Astrocyte (in vitro differentiated cells and primary cell): Measurements from ENCODE around the gene TXLNA. TPM values are rescaled to one million over a fixed set of nuclear protein-coding genes. Genes with fewer than 3 reads are reported as not detected.

ENCODE experiments used
- DNase-seq: peaks from one replicate; pipeline ENCODE4 v3.0.0-alpha.2; 2010; ENCODE audit warnings: low read depth
- FAIRE-seq: peaks from 2 replicates; lab custom pipeline; 2011; peaks lifted over from hg19 to GRCh38; lab: Jason Lieb, UNC
- H2AFZ ChIP-seq: 2 replicates; pipeline ENCODE4 v1.6.0; 2012; ENCODE audit warnings: low read depth, low read length, inconsistent platforms
- H3K27ac ChIP-seq: 2 replicates; pipeline ENCODE4 v1.5.1; 2011; ENCODE audit warnings: low read depth, low read length, inconsistent platforms
- H3K27me3 ChIP-seq: 2 replicates; pipeline ENCODE4 v1.6.0; 2011; ENCODE audit warnings: low read length, inconsistent platforms; ENCODE audit not compliant: insufficient read depth
- H3K36me3 ChIP-seq: 2 replicates; pipeline ENCODE4 v1.5.1; 2011; ENCODE audit warnings: low read length, inconsistent platforms; ENCODE audit not compliant: insufficient read depth
- H3K4me1 ChIP-seq: 2 replicates; pipeline ENCODE4 v1.5.1; 2011; ENCODE audit warnings: low read length, inconsistent platforms; ENCODE audit not compliant: insufficient read depth
- H3K4me2 ChIP-seq: 2 replicates; pipeline ENCODE4 v1.6.0; 2012; ENCODE audit warnings: low read length, inconsistent platforms
- H3K4me3 ChIP-seq: 2 replicates; pipeline ENCODE4 v1.5.1; 2011; ENCODE audit warnings: low read depth, mild to moderate bottlenecking, low read length, inconsistent platforms; ENCODE audit not compliant: insufficient read depth
- H3K79me2 ChIP-seq: 2 replicates; pipeline ENCODE4 v1.6.0; 2012; ENCODE audit warnings: mild to moderate bottlenecking, low read length, inconsistent platforms; ENCODE audit not compliant: insufficient read depth
- H3K9ac ChIP-seq: 2 replicates; pipeline ENCODE4 v1.6.0; 2012; ENCODE audit warnings: mild to moderate bottlenecking, low read length, inconsistent platforms
- H3K9me3 ChIP-seq: 2 replicates; pipeline ENCODE4 v1.5.1; 2012; ENCODE audit warnings: low read depth, mild to moderate bottlenecking, low read length, inconsistent platforms; ENCODE audit not compliant: insufficient read depth
- H4K20me1 ChIP-seq: 2 replicates; pipeline ENCODE4 v1.6.0; 2012; ENCODE audit warnings: low read length, inconsistent platforms; ENCODE audit not compliant: insufficient read depth
- H3K27ac Mint-ChIP-seq: one replicate; pipeline ENCODE4 v1.8.0; 2021; ENCODE audit warnings: mild to moderate bottlenecking, mixed read lengths; ENCODE audit not compliant: unreplicated experiment
- H3K27me3 Mint-ChIP-seq: one replicate; pipeline ENCODE4 v1.8.0; 2021; ENCODE audit warnings: low read depth, mixed read lengths; ENCODE audit not compliant: unreplicated experiment
- H3K36me3 Mint-ChIP-seq: one replicate; pipeline ENCODE4 v1.8.0; 2021; ENCODE audit warnings: low read depth, mixed read lengths; ENCODE audit not compliant: unreplicated experiment
- H3K4me1 Mint-ChIP-seq: one replicate; pipeline ENCODE4 v1.8.0; 2021; ENCODE audit warnings: low read depth, mixed read lengths; ENCODE audit not compliant: unreplicated experiment
- H3K4me3 Mint-ChIP-seq: one replicate; pipeline ENCODE4 v1.8.0; 2021; ENCODE audit warnings: mild to moderate bottlenecking, moderate library complexity, mixed read lengths; ENCODE audit not compliant: unreplicated experiment
- H3K9me3 Mint-ChIP-seq: one replicate; pipeline ENCODE4 v1.8.0; 2021; ENCODE audit warnings: mild to moderate bottlenecking, mixed read lengths; ENCODE audit not compliant: unreplicated experiment
- CTCF ChIP-seq: IDR thresholded peaks from 2 replicates; pipeline ENCODE4 v1.5.1; 2011; ENCODE audit warnings: low read depth, mild to moderate bottlenecking, inconsistent platforms, low read length, moderate library complexity; ENCODE audit not compliant: insufficient read depth
- EZH2 ChIP-seq: IDR thresholded peaks from 2 replicates; pipeline ENCODE4 v1.6.1; 2012; ENCODE audit warnings: mild to moderate bottlenecking, low read length, inconsistent platforms; ENCODE audit not compliant: insufficient read depth
- total RNA-seq: library from RNA; stranded (reverse); gene quantifications from 2 replicates; pipeline ENCODE4 v1.2.1, GENCODE V29; 2021

The TXLNA gene
- total RNA-seq, 1 donor from 2014 or later: 65.8 TPM

DNA sequence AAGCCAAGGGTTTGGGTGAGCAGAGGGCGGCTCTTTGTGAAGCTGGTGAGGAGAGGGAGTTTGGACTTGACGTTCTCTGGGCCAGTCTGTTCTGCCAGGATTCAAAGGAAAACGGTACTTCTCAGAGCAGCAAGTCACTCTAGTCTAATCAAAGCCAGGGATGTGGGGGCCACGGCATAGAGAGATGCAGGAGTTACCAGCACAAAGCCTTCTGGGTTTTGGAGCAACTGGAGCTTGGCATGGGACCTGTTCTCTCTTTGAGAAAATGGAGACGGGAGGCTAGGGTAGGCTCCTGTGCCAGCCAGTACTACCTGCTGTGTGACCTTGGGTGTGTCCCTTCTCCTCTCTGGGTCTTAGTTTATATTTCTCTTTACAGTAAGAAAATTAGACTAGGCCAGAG, 2.1 kb downstream of the TXLNA start:
- Mint-ChIP-seq H3K4me3 (peak overlapping the region; percentile 90), H3K9me3 (no peaks in the 10 kb centered on the region), H3K27ac (peak overlapping the region; percentile 51), H3K27me3 (no peaks in the 10 kb centered on the region), H3K36me3 (peaks cover 32% of the 10 kb centered on the region), H3K4me1 (peaks cover 31% of the 10 kb centered on the region)
- no peak for TF ChIP-seq CTCF
- TF ChIP-seq EZH2: no peak
- no peak for DNase-seq
- H3K27ac ChIP-seq: no peak overlapping the region
- no peaks in the 10 kb centered on the region for H3K9me3 ChIP-seq
- peak overlapping the region; percentile 91 for H3K4me2 ChIP-seq
- peaks cover 19% of the 10 kb centered on the region for H3K4me1 ChIP-seq
- no peak overlapping the region for H2AFZ ChIP-seq
- H3K27me3 ChIP-seq: no peaks in the 10 kb centered on the region
- H3K36me3 ChIP-seq: peaks cover 17% of the 10 kb centered on the region
- H3K79me2 ChIP-seq: peaks cover 59% of the 10 kb centered on the region
- H3K4me3 ChIP-seq: peak overlapping the region; percentile 69
- peak overlapping the region; percentile 97 for H3K9ac ChIP-seq
- FAIRE-seq: no peak
- H4K20me1 ChIP-seq: peaks cover 49% of the 10 kb centered on the region

- TF ChIP-seq CTCF: no peak
- TF ChIP-seq EZH2: no peak
Observed at GRCh38 chr1:32182060-32182459, 2.6 kb downstream of the TXLNA start.

DNA sequence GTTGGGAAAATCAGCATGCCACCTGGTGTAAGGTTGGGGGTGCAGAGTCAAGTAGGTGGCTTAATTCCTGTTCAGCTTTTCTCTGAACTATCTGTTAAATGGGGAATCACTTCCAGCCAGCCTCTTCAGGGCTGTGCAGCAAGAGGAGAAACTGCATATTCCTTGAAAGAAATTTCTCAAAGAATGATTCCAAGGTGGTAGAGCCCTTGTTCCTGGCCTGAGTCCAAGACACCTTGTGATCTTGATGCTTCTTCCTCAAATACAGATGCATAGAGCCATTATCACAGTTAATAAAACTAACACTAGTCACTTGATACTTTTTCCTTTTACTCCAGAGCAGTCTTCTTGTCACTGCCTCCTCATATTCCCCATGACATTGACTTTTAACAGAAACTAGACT, 5.2 kb downstream of the TXLNA start:
- Mint-ChIP-seq H3K4me1 (peaks cover 39% of the 10 kb centered on the region), H3K36me3 (peaks cover 36% of the 10 kb centered on the region), H3K9me3 (no peaks in the 10 kb centered on the region), H3K27ac (peak overlapping the region; percentile 66), H3K27me3 (no peaks in the 10 kb centered on the region), H3K4me3 (no peak overlapping the region)
- H3K9me3 ChIP-seq: no peaks in the 10 kb centered on the region
- no peak overlapping the region for H3K4me3 ChIP-seq
- no peak for FAIRE-seq
- no peak overlapping the region for H3K9ac ChIP-seq
- H3K4me1 ChIP-seq: peaks cover 19% of the 10 kb centered on the region
- no peaks in the 10 kb centered on the region for H3K27me3 ChIP-seq
- H3K27ac ChIP-seq: no peak overlapping the region
- H3K4me2 ChIP-seq: peak overlapping the region; percentile 50
- H4K20me1 ChIP-seq: peaks cover 77% of the 10 kb centered on the region
- TF ChIP-seq EZH2 (no peak), CTCF (no peak)
- no peak for DNase-seq
- H2AFZ ChIP-seq: no peak overlapping the region
- H3K79me2 ChIP-seq: peaks cover 77% of the 10 kb centered on the region
- peaks cover 46% of the 10 kb centered on the region for H3K36me3 ChIP-seq

More at GRCh38 chr1:32182060-32182459, 2.6 kb downstream of the TXLNA start:
- Mint-ChIP-seq H3K27me3 (no peaks in the 10 kb centered on the region), H3K36me3 (peaks cover 30% of the 10 kb centered on the region), H3K27ac (peak overlapping the region; percentile 72), H3K4me1 (peaks cover 33% of the 10 kb centered on the region), H3K4me3 (peak overlapping the region; percentile 90), H3K9me3 (no peaks in the 10 kb centered on the region)
- Histone ChIP-seq H3K4me2 (peak overlapping the region; percentile 91), H3K9me3 (no peaks in the 10 kb centered on the region), H2AFZ (no peak overlapping the region), H3K9ac (no peak overlapping the region), H3K4me3 (peak overlapping the region; percentile 69), H4K20me1 (peaks cover 54% of the 10 kb centered on the region), H3K27me3 (no peaks in the 10 kb centered on the region), H3K36me3 (peaks cover 21% of the 10 kb centered on the region), H3K4me1 (peaks cover 19% of the 10 kb centered on the region), H3K27ac (no peak overlapping the region), H3K79me2 (peaks cover 64% of the 10 kb centered on the region)
- FAIRE-seq (no peak), DNase-seq (peak; percentile 15)
